GM18868 (cell line): ENCODE data around the gene RBP4.

Experiments
- ATAC-seq: cut with Tn5 transposase; IDR thresholded peaks from one replicate; pipeline ENCODE4 v1.9.1; 2021; ENCODE audit warnings: mild to moderate bottlenecking, moderate library complexity; ENCODE audit not compliant: unreplicated experiment

Gene RBP4

DNA sequence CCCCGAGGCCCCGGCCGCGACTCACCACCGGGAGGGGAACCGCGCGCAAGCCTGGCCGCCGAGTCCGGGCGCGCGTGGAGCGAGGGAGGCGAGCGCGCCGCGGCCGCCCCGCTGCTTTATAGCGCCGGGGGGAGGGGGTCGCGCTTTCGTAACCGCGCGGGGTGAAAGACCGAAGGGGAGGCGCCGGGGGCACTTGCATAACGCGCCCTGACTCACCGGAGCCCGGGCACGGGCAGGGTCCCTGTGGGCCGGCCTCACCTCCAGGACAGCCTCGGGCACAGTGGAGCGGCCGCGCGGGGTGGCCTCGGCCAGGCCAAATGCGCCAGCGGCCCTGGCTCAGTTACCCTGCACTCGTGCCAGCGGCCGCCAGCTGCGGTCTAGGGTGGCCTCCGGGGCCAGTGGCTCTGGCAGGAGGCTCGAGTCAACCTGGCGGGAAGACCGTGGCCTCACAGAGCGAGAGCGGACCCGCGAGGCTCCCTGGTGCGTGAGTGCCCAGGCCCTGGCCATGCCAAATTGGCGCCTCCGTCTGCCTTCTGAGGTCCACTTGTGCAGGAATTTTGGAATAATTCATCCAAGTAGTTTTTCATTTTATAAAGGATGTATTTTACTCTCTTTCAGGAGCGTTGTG lies at the start of gene RBP4:
TSS of gene RBP4 (minus strand) at position 90 of the 628 bp plus-strand sequence. CDS start 207 bp downstream, outside the sequence.
- no peak for ATAC-seq

DNA sequence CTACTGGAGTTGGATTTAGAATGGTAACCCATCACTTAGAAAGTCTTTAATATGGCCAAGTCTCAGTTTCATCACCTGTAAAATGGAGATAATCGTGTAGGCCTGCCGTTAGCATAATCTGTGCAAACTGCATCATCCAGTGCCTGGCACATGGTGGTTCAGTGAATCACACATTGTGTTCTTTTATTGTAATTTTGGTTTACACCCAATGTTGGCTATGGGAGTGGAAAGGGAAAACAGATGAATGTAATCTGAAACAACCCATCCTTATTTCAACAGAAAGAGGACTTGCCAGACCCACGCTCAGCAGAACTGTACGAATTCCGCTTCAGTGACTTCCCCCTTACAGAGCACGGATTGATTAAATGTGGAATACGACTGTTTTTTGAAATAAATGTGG lies 38.8 kb upstream of the RBP4 start:
- no peak for ATAC-seq

DNA sequence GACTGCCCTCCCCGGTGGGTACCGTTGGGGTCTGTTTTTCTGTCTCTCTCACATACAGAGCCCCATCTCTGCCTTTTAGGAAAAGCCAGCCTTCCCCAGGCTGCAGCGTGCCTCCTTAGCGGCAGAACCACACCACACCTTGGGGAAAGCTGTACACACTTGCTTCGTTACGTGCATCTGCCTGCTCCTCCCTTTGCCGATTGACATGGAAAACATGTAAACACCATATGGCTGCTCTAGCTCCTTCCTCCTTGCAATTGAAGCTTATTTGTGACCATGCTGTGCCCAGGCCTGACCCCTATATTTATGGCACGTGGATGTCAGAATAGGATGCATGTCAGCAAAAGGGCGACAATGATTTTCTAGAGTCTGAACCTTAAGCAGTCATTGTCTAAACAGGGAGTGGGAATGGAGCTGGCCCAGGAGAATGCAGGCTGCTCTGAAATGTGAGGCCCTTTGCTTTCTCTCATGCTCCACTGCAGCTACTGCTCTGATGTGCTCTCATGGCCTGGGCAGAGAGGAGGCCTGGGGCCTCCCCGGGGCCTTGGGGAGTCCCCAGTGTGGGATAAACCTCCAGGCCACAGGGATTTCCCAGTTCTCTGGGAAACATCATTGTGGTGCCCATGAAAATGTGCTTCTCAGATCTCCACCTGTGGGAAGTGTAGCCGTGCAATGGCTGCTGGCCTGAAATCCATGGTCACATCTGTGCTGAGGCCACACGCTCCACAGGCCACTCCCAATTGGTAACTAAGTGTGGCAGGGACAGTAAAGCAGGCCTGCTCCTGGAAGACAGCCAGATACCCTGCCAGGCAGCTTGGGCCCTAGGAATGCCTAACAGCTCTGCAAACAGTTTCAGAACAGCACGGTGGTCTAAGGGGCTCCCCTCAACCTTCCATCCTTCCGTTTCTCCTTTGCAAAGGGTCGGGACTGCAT lies 29.9 kb upstream of the RBP4 start:
- ATAC-seq, result no peak

- no peak for ATAC-seq
These were observed 28.7 kb upstream of the RBP4 start for GRCh38 chr10:93629647-93630305.

DNA sequence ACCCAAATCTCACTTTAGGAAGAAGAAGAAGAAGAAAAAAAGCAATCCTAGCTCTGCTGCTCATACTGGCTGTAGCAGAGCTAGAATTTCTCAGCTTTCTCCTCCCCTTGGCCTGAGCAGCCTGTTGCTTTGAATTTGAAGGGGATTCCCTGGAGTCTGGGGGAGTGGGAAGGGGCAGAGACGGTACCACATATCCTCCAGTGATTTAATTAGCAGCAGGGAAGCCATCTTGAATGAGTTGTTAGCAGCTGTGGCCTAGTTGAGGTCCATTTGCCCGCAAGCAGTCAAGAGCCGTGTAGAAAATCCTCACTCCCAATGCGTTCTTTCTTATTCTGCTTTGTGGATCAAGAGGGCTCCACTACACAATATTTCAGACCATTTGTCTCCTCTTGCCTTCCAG lies 27.8 kb upstream of the RBP4 start:
- ATAC-seq, result no peak

DNA sequence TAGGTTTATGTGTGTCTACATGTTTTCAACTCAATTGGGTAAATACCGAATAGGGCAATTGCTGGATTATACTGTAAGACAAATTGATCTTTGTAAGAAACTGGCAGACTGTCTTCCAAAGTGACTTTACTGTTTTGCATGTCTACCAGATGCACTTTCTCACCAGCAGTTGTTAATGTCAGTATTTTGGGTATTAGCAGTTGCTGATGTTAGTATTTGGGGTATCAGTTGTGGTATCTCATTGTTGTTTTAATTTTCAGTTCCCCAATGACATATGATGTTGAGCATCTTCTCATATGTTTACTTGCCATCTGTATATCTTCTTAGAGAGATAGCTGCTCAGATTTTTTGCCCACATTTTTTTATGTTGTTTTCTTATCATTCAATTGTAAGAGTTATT lies 21.9 kb upstream of the RBP4 start:
- ATAC-seq, result no peak

- no peak for ATAC-seq
These were observed 19.9 kb upstream of the RBP4 start for GRCh38 chr10:93620925-93621324.

DNA sequence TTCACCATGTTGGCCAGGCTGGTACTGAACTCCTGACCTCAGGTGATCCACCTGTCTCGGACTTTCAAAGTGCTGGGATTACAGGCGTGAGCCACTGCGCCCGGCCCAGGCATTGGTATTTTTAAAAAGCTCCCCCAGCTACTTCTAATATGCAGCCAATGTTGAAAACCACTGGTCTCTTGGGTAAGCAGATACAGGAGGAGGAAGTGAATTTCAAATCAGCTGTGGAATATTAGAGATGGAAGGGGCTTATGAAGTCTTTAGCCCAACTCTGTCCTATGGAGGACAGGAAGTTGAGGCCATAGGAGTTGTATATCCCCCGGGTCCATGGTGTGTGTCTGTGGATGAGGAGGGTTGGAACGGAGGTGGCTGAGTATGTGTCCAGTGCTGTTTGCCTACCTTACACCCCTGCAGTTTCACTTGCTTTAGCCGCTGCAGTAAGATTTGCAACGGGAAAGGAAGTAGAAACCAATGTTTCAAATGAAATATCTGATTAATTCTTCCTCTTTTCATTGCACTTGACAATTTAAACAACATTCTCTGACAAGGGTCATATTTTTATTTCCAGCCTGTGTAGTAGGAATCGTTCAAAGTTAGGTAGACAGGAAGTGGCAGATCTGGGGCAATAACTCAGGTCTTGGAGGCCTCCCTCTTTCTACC lies 14.7 kb upstream of the RBP4 start:
- ATAC-seq, result no peak

DNA sequence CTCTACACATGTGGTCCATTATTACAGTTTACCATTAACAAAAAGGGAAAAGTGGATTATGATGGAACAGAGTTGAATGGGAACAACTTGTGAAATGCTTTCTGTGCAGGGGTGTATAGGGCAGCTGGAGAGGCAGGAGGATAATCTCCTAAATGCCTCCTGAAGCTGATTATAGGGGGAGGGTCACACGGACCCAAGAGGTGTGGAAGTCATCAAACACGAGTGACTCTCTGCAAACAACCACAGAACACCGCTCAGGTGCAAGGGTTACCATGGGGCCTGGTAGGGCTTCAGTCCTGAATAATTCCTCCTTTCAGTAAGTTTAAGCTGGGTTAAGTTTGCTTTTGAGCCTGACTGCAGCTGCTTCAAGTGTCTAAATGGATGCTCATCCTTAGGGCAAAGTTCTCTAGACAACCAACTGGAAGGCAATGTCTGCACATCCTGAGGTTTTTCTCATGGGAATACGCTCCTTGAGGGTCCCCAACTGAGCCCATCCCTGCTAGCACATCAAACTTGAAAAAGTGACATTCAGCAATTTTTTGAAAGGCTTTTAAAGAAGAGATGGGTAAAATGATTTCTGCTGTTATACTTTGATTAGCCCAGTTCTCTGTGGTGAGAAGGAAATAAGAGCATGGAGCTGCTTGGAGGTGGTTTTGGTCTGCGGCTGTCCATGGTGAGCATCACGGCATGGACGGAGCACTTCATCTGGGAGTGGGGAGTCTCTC lies 13.2 kb upstream of the RBP4 start:
- ATAC-seq, result no peak

- ATAC-seq, result no peak
These were observed 12.1 kb upstream of the RBP4 start for GRCh38 chr10:93613126-93613525.

GRCh38 chr10:93612311-93612710 lies 11.3 kb upstream of the RBP4 start, which contains the start of gene PDE6C:
TSS of gene PDE6C (plus strand) at chr10:93612537. CDS start at chr10:93612726, 189 bp downstream.
- ATAC-seq, result no peak

DNA sequence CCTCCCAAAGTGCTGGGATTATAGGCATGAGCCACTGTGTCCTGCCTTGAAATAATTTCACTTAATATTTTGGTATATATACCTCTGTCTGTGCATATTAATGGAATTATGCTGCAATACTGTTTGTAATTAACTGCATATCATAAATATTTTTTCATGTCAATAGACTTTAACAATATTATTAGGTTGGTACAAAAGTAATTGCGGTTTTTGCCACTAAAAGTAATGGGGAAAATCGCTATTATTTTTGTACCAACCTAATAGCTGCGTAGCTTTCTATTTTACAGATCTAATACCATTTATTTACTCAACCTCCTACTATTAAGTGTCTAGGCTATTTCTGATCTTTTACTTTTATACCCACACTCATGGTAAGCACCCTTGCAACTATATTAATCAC lies 7.4 kb upstream of the RBP4 start:
- no peak for ATAC-seq

GRCh38 chr10:93604146-93604545 lies 3.1 kb upstream of the RBP4 start:
- ATAC-seq, result no peak

DNA sequence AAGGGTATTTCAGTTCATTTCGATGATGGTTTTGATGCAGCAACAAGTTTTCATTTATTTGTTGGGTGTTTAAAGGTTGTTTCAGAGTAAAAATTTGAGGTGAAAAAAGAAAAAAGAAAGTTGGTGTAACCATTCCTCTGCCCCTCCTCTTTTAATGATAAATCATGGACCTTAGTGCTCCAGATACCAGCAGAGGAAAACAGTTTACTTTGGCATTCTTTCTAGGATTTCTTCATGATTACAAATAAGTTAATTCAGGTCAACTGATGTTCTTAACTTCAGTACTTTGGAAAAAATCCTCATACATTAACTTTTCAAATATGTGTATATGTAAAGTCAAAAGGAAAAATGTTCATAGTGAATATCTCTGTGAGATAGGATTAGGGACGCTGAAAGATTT lies 2.0 kb upstream of the RBP4 start:
- no peak for ATAC-seq

- no peak for ATAC-seq
These were observed 733 bp upstream of the RBP4 start for GRCh38 chr10:93601774-93602162.

GRCh38 chr10:93600446-93601145 lies 439 bp downstream of the RBP4 start:
- ATAC-seq, result no peak

- ATAC-seq, result no peak
These were observed 1.3 kb downstream of the RBP4 start for GRCh38 chr10:93599778-93600177.

GRCh38 chr10:93599335-93599734 lies 1.7 kb downstream of the RBP4 start:
- no peak for ATAC-seq

GRCh38 chr10:93598157-93598556 lies 2.9 kb downstream of the RBP4 start:
- ATAC-seq, result no peak

GRCh38 chr10:93597075-93597599 lies 3.9 kb downstream of the RBP4 start:
- no peak for ATAC-seq
